GM12878 (cell line): ENCODE measurements around the gene ILRUN. TPM values are rescaled to one million over a fixed set of nuclear protein-coding genes. Genes with fewer than 3 reads are reported as not detected.

Source experiments
- ATAC-seq: fragments of 200-7000 bp; cut with Tn5 transposase; 3 replicates; pipeline ENCODE4 v1.9.1; 2020; ENCODE audit warnings: mild to moderate bottlenecking, moderate library complexity
- BruUV-seq: library from RNA; stranded (reverse); fragments of 400-500 nt; replicated peaks from 2 replicates; lab custom pipeline; 2021; lab: Mats Ljungman, UMichigan
- CTCF ChIA-PET: fragments of 300-600 bp; sonication (Branson Sonifier 250); formaldehyde crosslinking; extraction: SDS; loops from one replicate; lab custom pipeline; 2021; ENCODE audit warnings: inconsistent platforms; lab: Yijun Ruan, JAX
- POLR2A ChIA-PET: fragments of 350-600 bp; formaldehyde crosslinking; extraction: SDS; loops from one replicate; lab custom pipeline; 2021; ENCODE audit warnings: inconsistent platforms; lab: Charles Lee
- RAD21 ChIA-PET: fragments of 300-600 bp; sonication (Branson Sonifier 250); formaldehyde crosslinking; loops from one replicate; lab custom pipeline; 2023; ENCODE audit warnings: antibody characterized with exemption; ENCODE audit not compliant: unreplicated experiment; lab: Charles Lee
- SMC1A ChIA-PET: fragments of 300-600 bp; sonication (Branson Sonifier 250); formaldehyde crosslinking; loops from one replicate; lab custom pipeline; 2023; ENCODE audit not compliant: unreplicated experiment, uncharacterized antibody; lab: Charles Lee
- DNase-seq: peaks from one replicate; pipeline ENCODE4 v3.0.0-alpha.2; 2011; ENCODE audit warnings: low read depth, low spot score
- FAIRE-seq: peaks from 3 replicates; lab custom pipeline; 2011; peaks lifted over from hg19 to GRCh38; lab: Jason Lieb, UNC
- H2AFZ ChIP-seq: 2 replicates; pipeline ENCODE4 v1.6.0; 2011; ENCODE audit warnings: low read depth, low read length, control low read depth; ENCODE audit not compliant: control insufficient read depth
- H3K27ac ChIP-seq: 2 replicates; pipeline ENCODE4 v1.5.1; 2011; ENCODE audit warnings: control low read depth; ENCODE audit not compliant: control insufficient read depth, insufficient read depth
- H3K27me3 ChIP-seq, 2 experiments: replicated peaks in 1 of 2; 2 replicates each; pipeline versions ENCODE4 v1.6.0 to v1.6.1; 2011; ENCODE audit warnings: low read length in 1 of 2; ENCODE audit not compliant: control insufficient read depth in 2 of 2, insufficient read depth in 2 of 2
- H3K36me3 ChIP-seq, 2 experiments: 2 replicates each; pipeline ENCODE4 v1.5.1; 2011; ENCODE audit warnings: low read length in 1 of 2; ENCODE audit not compliant: control insufficient read depth in 2 of 2, insufficient read depth in 2 of 2
- H3K4me1 ChIP-seq: 2 replicates; pipeline ENCODE4 v1.6.1; 2011; ENCODE audit warnings: mild to moderate bottlenecking, low read length, moderate library complexity, mixed read lengths; ENCODE audit not compliant: control insufficient read depth, insufficient read depth
- H3K4me2 ChIP-seq: 2 replicates; pipeline ENCODE4 v1.6.0; 2011; ENCODE audit warnings: control low read depth; ENCODE audit not compliant: control insufficient read depth, insufficient read depth
- H3K4me3 ChIP-seq: fragments of 200-600 bp; sonication (generic); 2 replicates; pipeline ENCODE4 v1.5.1; 2016
- H3K79me2 ChIP-seq: 2 replicates; pipeline ENCODE4 v1.6.0; 2011; ENCODE audit warnings: low read length; ENCODE audit not compliant: control insufficient read depth, insufficient read depth
- H3K9ac ChIP-seq: 2 replicates; pipeline ENCODE4 v1.8.0; 2011; ENCODE audit warnings: low read length, control low read depth, mixed read lengths; ENCODE audit not compliant: control insufficient read depth, insufficient read depth
- H3K9me3 ChIP-seq: replicated peaks from 3 replicates; pipeline ENCODE4 v1.5.1; 2011; ENCODE audit warnings: mild to moderate bottlenecking, low read length; ENCODE audit not compliant: control insufficient read depth, insufficient read depth
- H4K20me1 ChIP-seq: 2 replicates; pipeline ENCODE4 v1.6.0; 2011; ENCODE audit not compliant: control insufficient read depth, insufficient read depth
- BMI1 ChIP-seq: fragments of 450-650 bp; IDR thresholded peaks from 2 replicates; pipeline ENCODE4 v1.6.1; 2016; ENCODE audit warnings: mild to moderate bottlenecking, moderate library complexity, borderline replicate concordance
- CHD1 ChIP-seq: IDR thresholded peaks from 2 replicates; pipeline ENCODE4 v1.6.1; 2012; ENCODE audit warnings: low read depth, low read length, improper control_type of control experiment
- E2F8 ChIP-seq: fragments of 450-650 bp; IDR thresholded peaks from 2 replicates; pipeline ENCODE4 v1.6.1; 2018; ENCODE audit warnings: mild to moderate bottlenecking, low read depth, moderate library complexity; ENCODE audit not compliant: partially characterized antibody
- ELK1 ChIP-seq: IDR thresholded peaks from 2 replicates; pipeline ENCODE4 v1.6.1; 2012; ENCODE audit warnings: low read depth, low read length, improper control_type of control experiment
- IKZF2 ChIP-seq, 2 experiments: fragments of 450-650 bp; IDR thresholded peaks; 2 replicates each; pipeline ENCODE4 v1.6.1; 2017; ENCODE audit warnings: mild to moderate bottlenecking in 2 of 2, moderate library complexity in 2 of 2
- KAT2A ChIP-seq: conservative IDR thresholded peaks from 2 replicates; pipeline ENCODE4 v1.6.1; 2011; ENCODE audit warnings: low read depth, low read length; ENCODE audit not compliant: control insufficient read depth
- LARP7 ChIP-seq: fragments of 450-650 bp; IDR thresholded peaks from 2 replicates; pipeline ENCODE4 v1.6.1; 2017; ENCODE audit warnings: mild to moderate bottlenecking
- NKRF ChIP-seq: fragments of 450-650 bp; conservative IDR thresholded peaks from 2 replicates; pipeline ENCODE4 v1.6.1; 2017; ENCODE audit warnings: mild to moderate bottlenecking, moderate library complexity
- RAD21 ChIP-seq: IDR thresholded peaks from 2 replicates; pipeline ENCODE4 v1.6.1; 2011; ENCODE audit warnings: mild to moderate bottlenecking, low read depth, low read length, moderate library complexity; ENCODE audit not compliant: insufficient read depth
- SMC3 ChIP-seq: IDR thresholded peaks from 2 replicates; pipeline ENCODE4 v1.6.1; 2011; ENCODE audit warnings: low read length, improper control_type of control experiment, borderline replicate concordance
- SUPT20H ChIP-seq: IDR thresholded peaks from 2 replicates; pipeline ENCODE4 v1.6.1; 2011; ENCODE audit warnings: low read depth, mild to moderate bottlenecking, low read length, moderate library complexity, borderline replicate concordance; ENCODE audit not compliant: control insufficient read depth
- YBX1 ChIP-seq: fragments of 450-650 bp; IDR thresholded peaks from 2 replicates; pipeline ENCODE4 v1.6.1; 2016; ENCODE audit warnings: antibody characterized with exemption
- WGBS: methylation state at CpG from one replicate; pipeline ENCODE4 v1.1.6; 2016; ENCODE audit warnings: low lambda C conversion rate; ENCODE audit not compliant: insufficient replicate concordance, insufficient coverage; ENCODE audit errors: missing lambda C conversion rate; 5-methylcytosine and 5-hydroxymethylcytosine counted together
- in situ Hi-C: fragments of 300-500 bp; cut with MboI; formaldehyde crosslinking; loops from 9 replicates; pipeline ENCODE4 v1.14.3; 2018; ENCODE audit warnings: mixed read lengths
- intact Hi-C: fragments of 100-400 bp; cut with micrococcal nuclease; formaldehyde crosslinking; loops from one replicate; pipeline ENCODE4 v1.14.2; 2022; ENCODE audit not compliant: unreplicated experiment
- polyA plus RNA-seq, 11 experiments: library from polyadenylated mRNA; depleted of rRNA in 4 of 11; unstranded in 6 of 11; stranded (reverse) in 5 of 11; fragments of >200 nt; fragmentation: Nextera tagmentation in 4 of 11; fragmentation: Illumina TruSeq in 1 of 11; extraction: Ambion mirVana in 4 of 11; extraction: Trizol in 1 of 11; gene quantifications; 1 replicate in 1 of 11; 2 replicates in 10 of 11; pipeline versions ENCODE4 v1.2.1 to v1.2.3, GENCODE V29; 2011 to 2016; ENCODE audit warnings: inconsistent platforms in 2 of 11, missing spikeins in 2 of 11, low read depth in 1 of 11
- total RNA-seq, 4 experiments: library from RNA; depleted of rRNA in 3 of 4; stranded (reverse); fragments of >200 nt in 3 of 4; fragmentation: Illumina TruSeq in 1 of 4; extraction: Trizol in 1 of 4; gene quantifications; 2 replicates each; pipeline versions ENCODE4 v1.2.1 to v1.2.3, GENCODE V29; 2013 to 2021

The ILRUN gene
- total and polyA plus RNA-seq, 10 of the 15 experiments (the other 5 are each of a cell fraction or from before 2014, with no cell fraction given) = 21.0 to 114 (median 48.9) TPM

GRCh38 chr6:34650823-34651222, 45.7 kb downstream of the ILRUN start:
- Histone ChIP-seq H3K27me3 (no peaks in the 10 kb centered on the region), H2AFZ (no peak overlapping the region), H3K79me2 (peaks cover 86% of the 10 kb centered on the region), H3K4me1 (peaks cover 35% of the 10 kb centered on the region), H3K27ac (peak overlapping the region; percentile 71), H3K9ac (peak overlapping the region; percentile 22; the same call in 1 of the 2 replicates), H3K4me3 (no peak overlapping the region), H3K36me3 (peaks cover 9 to 18% of the 10 kb centered on the region in 2 experiments), H3K9me3 (no peaks in the 10 kb centered on the region; the same call in 2 of the 3 replicates), H3K4me2 (peak overlapping the region; percentile 30; the same call in 1 of the 2 replicates), H4K20me1 (no peaks in the 10 kb centered on the region)
- TF ChIP-seq RAD21 = no peak
- TF ChIP-seq IKZF2 (IDR thresholded peaks at IDR 0.05) = no peak
- no peak for TF ChIP-seq YBX1
- TF ChIP-seq ELK1 = no peak
- no peak for TF ChIP-seq NKRF
- TF ChIP-seq KAT2A = no peak
- no peak for TF ChIP-seq E2F8
- TF ChIP-seq SUPT20H = no peak
- no peak for TF ChIP-seq SMC3
- no peak for TF ChIP-seq BMI1
- TF ChIP-seq CHD1 = no peak
- no peak for TF ChIP-seq LARP7
- no peak for FAIRE-seq
- ChIA-PET SMC1A (interaction anchor here (0.9 to 5.3 kb wide), 8 partner anchors 13 to 71 kb away, joined by 3 to 73 read pairs (median 8); no protein-coding TSS in a partner anchor), CTCF (interaction anchor here (0.9 to 3.0 kb wide), 7 partner anchors 9 to 455 kb away, joined by 3 to 24 read pairs (median 4); partner anchors contain the start of gene BLTP3A), POLR2A (interaction anchor here (0.6 to 3.4 kb wide), 7 partner anchors 10 to 46 kb away, joined by 3 to 47 read pairs (median 4); partner anchors contain the start of gene ILRUN), RAD21 (interaction anchor here (0.5 to 3.0 kb wide), 7 partner anchors 8 to 264 kb away, joined by 3 to 21 read pairs (median 6); no protein-coding TSS in a partner anchor)
- BruUV-seq = no TSS peak
- intact Hi-C loops (loop anchor here (10.0 kb wide), 1 partner anchor 234 kb away; the partner anchor contains the start of genes ANKS1A and TAF11), in situ Hi-C loops (loop anchor here (25.0 kb wide), 2 partner anchors 1589 to 1689 kb away; partner anchors contain the start of genes BRD2, HLA-DMA and HLA-DPA1)
- 93% methylated on average over 2 of the region's 2 CpGs for WGBS
- ATAC-seq = no peak
- DNase-seq = no peak
